Body of pancreas (tissue), 4 donors: ENCODE measurements around the gene RABGGTA. TPM values are rescaled to one million over a fixed set of nuclear protein-coding genes. Genes with fewer than 3 reads are reported as not detected.
"Not testable (repeated sequence)": the region's sequence is repeated elsewhere in the genome, so short reads cannot be mapped to it uniquely, and the experiment has no call there.

Experiments used
- ATAC-seq: fragments of 150-250 bp; one replicate; pipeline ENCODE4 v1.9.1; 2016
- DNase-seq, 4 donors: peaks; one replicate each; pipeline ENCODE4 v3.0.0-alpha.2; 2019
- H3K27ac ChIP-seq, 4 donors: fragments of 200-600 bp; sonication (generic); 1 replicate in 3 of 4; 2 replicates in 1 of 4; pipeline versions ENCODE4 v1.5.1 to v1.6.1; 2016 to 2019; ENCODE audit warnings: mild to moderate bottlenecking in 1 of 4, mixed read lengths in 1 of 4, moderate library complexity in 1 of 4
- H3K27me3 ChIP-seq, 2 donors: fragments of 200-600 bp; sonication (generic); one replicate each; pipeline ENCODE4 v1.6.0; 2016; ENCODE audit warnings: mild to moderate bottlenecking in 1 of 2
- H3K36me3 ChIP-seq, 2 donors: fragments of 200-600 bp; sonication (generic); replicated peaks in 1 of 2; 2 replicates each; pipeline ENCODE4 v1.5.1; 2016; ENCODE audit warnings: low read depth in 2 of 2; ENCODE audit not compliant: insufficient read depth in 1 of 2
- H3K4me1 ChIP-seq: fragments of 200-600 bp; sonication (generic); one replicate; pipeline ENCODE4 v1.6.0; 2016
- H3K4me3 ChIP-seq, 2 donors: fragments of 200-600 bp; sonication (generic); 1 replicate in 1 of 2; 2 replicates in 1 of 2; pipeline ENCODE4 v1.5.1; 2016 to 2019
- H3K9me3 ChIP-seq, 3 donors: fragments of 200-600 bp; sonication (generic); 1 replicate in 2 of 3; 2 replicates in 1 of 3; pipeline ENCODE4 v1.5.1; 2016
- CTCF ChIP-seq, 7 experiments: fragments of 450-650 bp in 4 of 7; fragments of 200-600 bp in 3 of 7; sonication (generic) in 3 of 7; IDR thresholded peaks; one replicate each; pipeline ENCODE4 v1.5.1; 2016 to 2019; ENCODE audit warnings: antibody characterized with exemption in 7 of 7
- POLR2A ChIP-seq, 3 donors: fragments of 450-650 bp; IDR thresholded peaks; one replicate each; pipeline ENCODE4 v1.6.1; 2016; ENCODE audit warnings: antibody characterized with exemption in 3 of 3, mild to moderate bottlenecking in 2 of 3
- WGBS, 2 donors: methylation state at CpG; one replicate each; pipeline ENCODE4 v1.1.5; 2017; 5-methylcytosine and 5-hydroxymethylcytosine counted together
- intact Hi-C: fragments of 100-400 bp; cut with DNase I; formaldehyde crosslinking; loops from one replicate; pipeline ENCODE4 v1.15.1; 2023
- total RNA-seq, 2 donors: library from RNA; depleted of rRNA; stranded (reverse); fragments of >200 nt; gene quantifications; one replicate each; pipeline ENCODE4 v1.1.0, GENCODE V29; 2016

Gene RABGGTA
- total RNA-seq, 2 donors from 2014 or later = 18.4 to 90.0 TPM

GRCh38 chr14:24226473-24226872 is 44.9 kb downstream of the RABGGTA start:
- TF ChIP-seq CTCF (IDR thresholded peaks at IDR 0.05) (no peak), POLR2A (IDR thresholded peaks at IDR 0.05) (no peak)
- H3K27me3 ChIP-seq = no peaks in the 10 kb centered on the region
- 75 to 87% methylated on average over 1 of the region's 1 CpG for WGBS, 2 donors

GRCh38 chr14:24224618-24225071 is 46.8 kb downstream of the RABGGTA start:
- ATAC-seq (no peak), DNase-seq (no peak)
- intact Hi-C loops = no loop called here
- H3K27me3 ChIP-seq = no peaks in the 10 kb centered on the region
- H3K4me1 ChIP-seq = no peaks in the 10 kb centered on the region
- TF ChIP-seq CTCF (IDR thresholded peaks at IDR 0.05) (no peak), POLR2A (IDR thresholded peaks at IDR 0.05) (no peak)
- H3K36me3 ChIP-seq = no peaks in the 10 kb centered on the region
- H3K9me3 ChIP-seq = no peaks in the 10 kb centered on the region
- WGBS, 2 donors = 83 to 89% methylated on average over 7 of the region's 7 CpGs
- no peak overlapping the region for H3K4me3 ChIP-seq
- H3K27ac ChIP-seq = no peak overlapping the region

More at GRCh38 chr14:24226473-24226872, 44.9 kb downstream of the RABGGTA start:
- no peaks in the 10 kb centered on the region for H3K36me3 ChIP-seq
- no peak for ATAC-seq
- H3K9me3 ChIP-seq = no peaks in the 10 kb centered on the region
- H3K4me3 ChIP-seq = no peak overlapping the region
- no peak overlapping the region for H3K27ac ChIP-seq
- peaks cover 9% of the 10 kb centered on the region for H3K4me1 ChIP-seq
- intact Hi-C loops = no loop called here
- no peak for DNase-seq

- H3K36me3 ChIP-seq, H3K9me3 ChIP-seq, intact Hi-C loops, ATAC-seq, H3K27me3 ChIP-seq, H3K4me3 ChIP-seq, DNase-seq, H3K4me1 ChIP-seq, H3K27ac ChIP-seq: not testable (repeated sequence)
- 99 to 100% methylated on average over 3 to 4 of the region's 4 CpGs for WGBS, 2 donors
Observed at GRCh38 chr14:24222987-24223386, 48.4 kb downstream of the RABGGTA start.

- no peak for ATAC-seq
Observed at GRCh38 chr14:24219521-24219920, 51.9 kb downstream of the RABGGTA start.

GRCh38 chr14:24219080-24219479 is 52.3 kb downstream of the RABGGTA start:
- DNase-seq (peak in 1 of 4 donors; percentile 0), ATAC-seq (no peak)
- Histone ChIP-seq H3K4me3 (no peak overlapping the region), H3K9me3 (no peaks in the 10 kb centered on the region), H3K27me3 (no peaks in the 10 kb centered on the region), H3K4me1 (peaks cover 10% of the 10 kb centered on the region), H3K36me3 (peaks cover 0 to 4% of the 10 kb centered on the region in 2 donors), H3K27ac (no peak overlapping the region)
- no peak for TF ChIP-seq CTCF (IDR thresholded peaks at IDR 0.05)
- TF ChIP-seq POLR2A (IDR thresholded peaks at IDR 0.05) = no peak
- 81 to 84% methylated on average over 4 of the region's 4 CpGs for WGBS, 2 donors
- intact Hi-C loops = no loop called here

More at GRCh38 chr14:24219521-24219920, 51.9 kb downstream of the RABGGTA start:
- TF ChIP-seq CTCF (IDR thresholded peaks at IDR 0.05) (no peak), POLR2A (IDR thresholded peaks at IDR 0.05) (no peak)
- intact Hi-C loops = no loop called here
- Histone ChIP-seq H3K27me3 (no peaks in the 10 kb centered on the region), H3K4me3 (no peak overlapping the region), H3K9me3 (no peaks in the 10 kb centered on the region), H3K36me3 (peaks cover 0 to 4% of the 10 kb centered on the region in 2 donors), H3K27ac (no peak overlapping the region), H3K4me1 (peaks cover 10% of the 10 kb centered on the region)
- DNase-seq = peak in 1 of 4 donors; percentile 1
- WGBS, 2 donors = 61 to 63% methylated on average over 3 of the region's 3 CpGs

GRCh38 chr14:24216876-24217275 is 54.5 kb downstream of the RABGGTA start:
- H3K27ac ChIP-seq, ATAC-seq, H3K9me3 ChIP-seq, H3K36me3 ChIP-seq, H3K4me3 ChIP-seq, intact Hi-C loops, H3K27me3 ChIP-seq: not testable (repeated sequence)
- 71 to 93% methylated on average over 1 of the region's 1 CpG for WGBS, 2 donors
- peaks cover 24% of the 10 kb centered on the region for H3K4me1 ChIP-seq
- peak in 1 of 4 donors; percentile 6 for DNase-seq
